Measurements from ENCODE around the gene SIGLEC7.

Gene SIGLEC7

GRCh38 chr19:51173681-51174080 lies 31.6 kb downstream of the SIGLEC7 start:
- DNase-seq: no peak

- DNase-seq: no peak
Observed at GRCh38 chr19:51179256-51179655, 37.2 kb downstream of the SIGLEC7 start.

GRCh38 chr19:51181377-51181912 lies 39.3 kb downstream of the SIGLEC7 start:
- DNase-seq: no peak

GRCh38 chr19:51181913-51182419 lies 39.9 kb downstream of the SIGLEC7 start:
- no peak for DNase-seq

GRCh38 chr19:51183629-51184028 lies 41.5 kb downstream of the SIGLEC7 start:
- no peak for DNase-seq

- no peak for DNase-seq
Observed at GRCh38 chr19:51185069-51185867, 43.2 kb downstream of the SIGLEC7 start.

- DNase-seq: no peak
Observed at GRCh38 chr19:51185868-51186215, 43.7 kb downstream of the SIGLEC7 start.

- no peak for DNase-seq
Observed at GRCh38 chr19:51186323-51186722, 44.2 kb downstream of the SIGLEC7 start.

- no peak for DNase-seq
Observed at GRCh38 chr19:51187395-51188226, 45.5 kb downstream of the SIGLEC7 start.

GRCh38 chr19:51188227-51188559 lies 46.1 kb downstream of the SIGLEC7 start:
- no peak for DNase-seq

- no peak for DNase-seq
Observed at GRCh38 chr19:51192689-51193088, 50.6 kb downstream of the SIGLEC7 start.

- DNase-seq: no peak
Observed at GRCh38 chr19:51194527-51195315, 52.6 kb downstream of the SIGLEC7 start.

- DNase-seq: no peak
Observed at GRCh38 chr19:51195316-51195586, 53.1 kb downstream of the SIGLEC7 start.

GRCh38 chr19:51195616-51196015 lies 53.5 kb downstream of the SIGLEC7 start:
- no peak for DNase-seq

GRCh38 chr19:51196181-51196580 lies 54.1 kb downstream of the SIGLEC7 start:
- no peak for DNase-seq

GRCh38 chr19:51198641-51199040 lies 56.5 kb downstream of the SIGLEC7 start:
- DNase-seq: no peak

GRCh38 chr19:51200071-51200666 lies 58.1 kb downstream of the SIGLEC7 start:
- no peak for DNase-seq

- no peak for DNase-seq
Observed at GRCh38 chr19:51201712-51202111, 59.6 kb downstream of the SIGLEC7 start.

Measured in fibroblast of skin of right quadriceps (primary cell).